Left forelimb (tissue), 1 donor: ENCODE measurements around the gene C2orf74.
"Not testable (repeated sequence)": the region's sequence is repeated elsewhere in the genome, so short reads cannot be mapped to it uniquely, and the experiment has no call there.

ENCODE experiments used
- DNase-seq: peaks from one replicate; pipeline ENCODE4 v3.0.0-alpha.2; 2018; ENCODE audit warnings: low spot score

C2orf74 gene

GRCh38 chr2:61173116-61173515 lies 11.1 kb downstream of the C2orf74 start:
- DNase-seq = no peak

- no peak for DNase-seq
Measured at GRCh38 chr2:61175036-61175435, 13.0 kb downstream of the C2orf74 start.

GRCh38 chr2:61176755-61177726 lies 15.1 kb downstream of the C2orf74 start:
- DNase-seq = peak; percentile 98

- peak; percentile 77 for DNase-seq
Measured at GRCh38 chr2:61177727-61178549, 15.9 kb downstream of the C2orf74 start.

- DNase-seq = no peak
Measured at GRCh38 chr2:61178603-61179545, 16.9 kb downstream of the C2orf74 start.

- DNase-seq = no peak
Measured at GRCh38 chr2:61179701-61180639, 18.0 kb downstream of the C2orf74 start.

GRCh38 chr2:61180686-61181085 lies 18.7 kb downstream of the C2orf74 start:
- no peak for DNase-seq

- no peak for DNase-seq
Measured at GRCh38 chr2:61181382-61182058, 19.5 kb downstream of the C2orf74 start.

GRCh38 chr2:61182059-61182383 lies 20.0 kb downstream of the C2orf74 start:
- DNase-seq = no peak

- DNase-seq = no peak
Measured at GRCh38 chr2:61183795-61184194, 21.8 kb downstream of the C2orf74 start.

GRCh38 chr2:61184263-61184662 lies 22.3 kb downstream of the C2orf74 start:
- no peak for DNase-seq

GRCh38 chr2:61185231-61185728 lies 23.3 kb downstream of the C2orf74 start:
- DNase-seq = no peak

GRCh38 chr2:61187085-61187484 lies 25.1 kb downstream of the C2orf74 start:
- DNase-seq = no peak

GRCh38 chr2:61193670-61194561 lies 31.9 kb downstream of the C2orf74 start:
- no peak for DNase-seq

GRCh38 chr2:61194646-61195045 lies 32.7 kb downstream of the C2orf74 start:
- not testable (repeated sequence) for DNase-seq

- no peak for DNase-seq
Measured at GRCh38 chr2:61196671-61197070, 34.7 kb downstream of the C2orf74 start.

GRCh38 chr2:61205132-61205531 lies 43.1 kb downstream of the C2orf74 start:
- no peak for DNase-seq

- no peak for DNase-seq
Measured at GRCh38 chr2:61210332-61210981, 48.5 kb downstream of the C2orf74 start.
